Stimulated activated effector memory CD8-positive, alpha-beta T cell treated with anti-CD3 and anti-CD28 coated beads, Interleukin-12 subunit alpha, Interleukin-12 subunit beta, amount 100 ng/mL, for 72 hours (primary cell): ENCODE data around the gene ABCB4.
"Not testable (repeated sequence)": the region's sequence is repeated elsewhere in the genome, so short reads cannot be mapped to it uniquely, and the experiment has no call there.

Experiments used
- ATAC-seq: fragments of 150-1000 bp; cut with Tn5 transposase; 2 replicates; pipeline ENCODE4 v1.10.0; 2021
- DNase-seq, 2 donors: peaks; one replicate each; pipeline ENCODE4 v3.0.0; 2021 to 2022; ENCODE audit warnings: low spot score in 2 of 2
- H3K27ac Mint-ChIP-seq: one replicate; pipeline ENCODE4 v1.8.0; 2022; ENCODE audit warnings: mild to moderate bottlenecking, mixed read lengths
- H3K36me3 Mint-ChIP-seq: one replicate; pipeline ENCODE4 v1.8.0; 2022; ENCODE audit warnings: mild to moderate bottlenecking, mixed read lengths
- H3K4me1 Mint-ChIP-seq: one replicate; pipeline ENCODE4 v1.8.0; 2022; ENCODE audit warnings: mixed read lengths
- H3K4me3 Mint-ChIP-seq: one replicate; pipeline ENCODE4 v1.8.0; 2022; ENCODE audit warnings: mild to moderate bottlenecking, mixed read lengths
- H3K9me3 Mint-ChIP-seq: one replicate; pipeline ENCODE4 v1.8.0; 2022; ENCODE audit warnings: mixed read lengths

ABCB4 gene

DNA sequence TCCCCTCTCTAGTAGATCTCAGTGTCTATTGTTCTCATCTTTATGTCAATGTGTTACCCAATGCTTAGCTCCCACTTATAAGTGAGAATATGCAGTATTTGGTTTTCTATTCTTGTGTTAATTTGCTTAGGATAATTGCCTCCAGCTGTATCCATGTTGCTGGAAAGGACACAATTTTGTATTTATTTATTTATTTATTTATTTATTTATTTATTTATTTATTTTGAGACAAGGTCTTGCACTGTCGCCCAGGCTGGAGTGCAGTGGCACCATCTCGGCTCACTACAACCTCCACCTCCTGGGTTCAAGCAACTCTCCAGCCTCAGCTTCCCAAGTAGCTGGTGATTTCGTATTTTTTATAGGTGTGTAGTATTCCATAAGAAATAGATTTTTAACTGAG, 15.0 kb downstream of the ABCB4 start:
- ATAC-seq, H3K27ac Mint-ChIP-seq, H3K4me1 Mint-ChIP-seq, H3K4me3 Mint-ChIP-seq, H3K9me3 Mint-ChIP-seq, H3K36me3 Mint-ChIP-seq, DNase-seq: not testable (repeated sequence)

DNA sequence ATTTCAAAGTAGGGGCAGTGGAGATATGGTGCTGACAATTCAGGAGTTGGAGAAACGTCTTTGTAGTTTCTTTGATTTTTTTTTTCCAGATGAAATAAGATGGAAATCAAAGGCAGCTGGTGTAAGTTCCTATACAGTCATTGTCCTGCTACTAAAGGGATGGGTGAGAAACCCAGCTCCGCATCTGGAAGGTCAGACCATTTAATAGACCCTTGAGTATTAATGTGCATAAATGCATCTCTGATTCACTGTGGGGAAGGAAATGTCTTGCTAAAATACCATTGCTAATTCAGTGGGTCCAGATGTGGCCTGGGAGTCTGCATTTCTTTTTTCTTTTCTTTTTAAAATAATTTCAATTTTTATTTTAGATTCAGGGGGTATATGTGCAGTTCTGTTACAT, 15.5 kb downstream of the ABCB4 start:
- no peaks in the 10 kb centered on the region for H3K9me3 Mint-ChIP-seq
- no peaks in the 10 kb centered on the region for H3K4me1 Mint-ChIP-seq
- DNase-seq: no peak
- H3K27ac Mint-ChIP-seq: no peak overlapping the region
- ATAC-seq: no peak
- H3K36me3 Mint-ChIP-seq: no peaks in the 10 kb centered on the region
- H3K4me3 Mint-ChIP-seq: no peak overlapping the region

DNA sequence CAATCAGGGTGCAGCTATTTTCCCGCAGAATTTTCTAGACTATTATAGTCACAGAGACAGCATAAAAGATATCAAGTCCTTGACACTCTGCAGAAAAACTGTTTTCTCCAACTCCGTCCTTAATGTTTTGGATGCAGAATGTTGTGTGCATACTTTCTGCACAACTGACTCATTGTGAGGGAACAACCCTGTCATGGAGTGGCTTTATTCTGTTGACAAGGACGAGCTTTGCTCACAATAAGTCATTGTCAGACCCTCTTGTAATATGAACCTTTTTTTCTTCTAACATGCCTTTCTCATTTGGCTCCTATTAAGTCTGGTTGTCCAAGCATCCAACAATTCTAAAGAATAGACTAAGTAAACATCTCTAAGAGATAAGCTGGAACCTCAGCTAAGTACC, 17.3 kb downstream of the ABCB4 start:
- H3K27ac Mint-ChIP-seq: no peak overlapping the region
- no peaks in the 10 kb centered on the region for H3K4me1 Mint-ChIP-seq
- no peak for ATAC-seq
- H3K36me3 Mint-ChIP-seq: no peaks in the 10 kb centered on the region
- H3K9me3 Mint-ChIP-seq: no peaks in the 10 kb centered on the region
- DNase-seq: no peak
- H3K4me3 Mint-ChIP-seq: no peak overlapping the region

DNA sequence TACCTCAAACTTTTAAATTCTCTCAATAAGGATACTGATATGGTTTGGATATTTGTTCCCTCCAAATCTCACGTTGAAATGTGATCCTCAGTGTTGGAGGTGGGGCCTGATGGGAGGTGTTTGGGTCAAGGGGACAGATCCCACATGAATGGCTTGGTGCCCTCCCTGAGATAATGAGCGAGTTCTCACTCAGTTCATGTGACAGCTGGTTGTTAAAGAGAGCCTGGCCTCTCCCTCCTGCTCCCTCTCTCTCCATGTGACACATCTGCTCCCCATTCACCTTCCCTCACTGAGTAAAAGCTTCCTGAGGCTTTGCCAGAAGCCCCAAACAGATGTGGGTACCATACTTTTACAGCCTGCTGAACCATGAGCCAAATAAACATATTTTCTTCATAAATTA, 19.2 kb downstream of the ABCB4 start:
- Mint-ChIP-seq H3K36me3 (no peaks in the 10 kb centered on the region), H3K4me1 (no peaks in the 10 kb centered on the region), H3K9me3 (no peaks in the 10 kb centered on the region), H3K4me3 (no peak overlapping the region), H3K27ac (no peak overlapping the region)
- DNase-seq (no peak), ATAC-seq (no peak)

DNA sequence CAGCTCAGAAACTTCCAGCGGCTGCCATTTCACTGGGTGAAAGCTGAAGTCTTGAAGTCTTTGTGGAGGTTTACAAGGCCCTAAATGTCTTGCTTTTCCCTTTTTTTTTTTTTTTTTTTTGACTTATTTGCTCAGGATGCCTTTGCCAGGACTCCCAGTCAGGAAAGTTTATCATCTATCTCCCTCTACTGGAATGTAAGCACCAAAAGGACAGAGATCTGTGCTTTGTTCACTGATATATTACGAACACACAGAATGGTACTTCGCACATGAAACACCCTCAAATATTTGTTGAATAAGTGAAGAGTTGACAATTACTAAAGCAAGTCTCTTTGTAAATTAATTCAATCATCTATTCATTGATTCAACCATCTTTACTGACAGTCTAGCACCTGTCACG, 23.2 kb downstream of the ABCB4 start:
- Mint-ChIP-seq H3K36me3 (no peaks in the 10 kb centered on the region), H3K4me1 (no peaks in the 10 kb centered on the region), H3K9me3 (no peaks in the 10 kb centered on the region), H3K4me3 (no peak overlapping the region), H3K27ac (no peak overlapping the region)
- DNase-seq (no peak), ATAC-seq (no peak)

DNA sequence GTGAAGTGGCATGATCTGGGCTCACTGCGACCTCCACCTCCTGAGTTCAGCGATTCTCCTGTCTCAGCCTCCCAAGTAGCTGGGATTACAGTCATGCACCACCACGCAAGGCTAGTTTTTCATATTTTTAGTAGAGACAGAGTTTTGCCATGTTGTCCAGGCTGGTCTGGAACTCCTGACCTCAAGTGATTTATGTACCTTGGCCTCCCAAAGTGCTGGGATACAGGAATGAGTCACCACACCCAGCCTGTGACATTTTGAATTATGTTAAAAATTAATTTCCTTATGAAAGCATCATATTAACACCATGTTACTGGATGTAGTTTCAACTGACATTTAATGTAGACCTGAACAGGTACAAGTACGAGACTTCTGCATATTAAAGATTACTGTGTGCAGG, 24.3 kb downstream of the ABCB4 start:
- H3K4me1 Mint-ChIP-seq: no peaks in the 10 kb centered on the region
- no peak for DNase-seq
- H3K36me3 Mint-ChIP-seq: no peaks in the 10 kb centered on the region
- H3K4me3 Mint-ChIP-seq: no peak overlapping the region
- H3K9me3 Mint-ChIP-seq: no peaks in the 10 kb centered on the region
- no peak for ATAC-seq
- no peak overlapping the region for H3K27ac Mint-ChIP-seq

DNA sequence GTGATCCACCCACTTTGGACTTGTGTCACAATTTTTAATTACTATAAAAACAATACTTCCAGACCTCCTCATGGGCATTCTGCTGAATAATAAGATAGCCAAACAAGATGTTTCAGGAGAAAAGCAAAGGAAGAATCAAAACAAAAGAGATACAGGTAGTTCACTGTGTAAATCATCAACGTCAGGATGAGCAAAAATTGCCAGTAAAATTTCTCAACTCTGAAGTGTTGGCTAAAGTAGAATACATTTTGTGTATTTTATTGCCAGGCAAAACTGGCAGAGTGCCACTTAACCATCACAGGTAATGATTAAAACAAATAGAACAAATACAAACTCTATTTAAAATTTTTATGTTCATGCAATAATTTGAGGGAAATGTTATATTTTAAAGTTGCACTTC, 24.8 kb downstream of the ABCB4 start:
- DNase-seq: no peak
- Mint-ChIP-seq H3K4me3 (no peak overlapping the region), H3K27ac (no peak overlapping the region), H3K4me1 (no peaks in the 10 kb centered on the region), H3K9me3 (no peaks in the 10 kb centered on the region), H3K36me3 (no peaks in the 10 kb centered on the region)
- ATAC-seq: no peak

DNA sequence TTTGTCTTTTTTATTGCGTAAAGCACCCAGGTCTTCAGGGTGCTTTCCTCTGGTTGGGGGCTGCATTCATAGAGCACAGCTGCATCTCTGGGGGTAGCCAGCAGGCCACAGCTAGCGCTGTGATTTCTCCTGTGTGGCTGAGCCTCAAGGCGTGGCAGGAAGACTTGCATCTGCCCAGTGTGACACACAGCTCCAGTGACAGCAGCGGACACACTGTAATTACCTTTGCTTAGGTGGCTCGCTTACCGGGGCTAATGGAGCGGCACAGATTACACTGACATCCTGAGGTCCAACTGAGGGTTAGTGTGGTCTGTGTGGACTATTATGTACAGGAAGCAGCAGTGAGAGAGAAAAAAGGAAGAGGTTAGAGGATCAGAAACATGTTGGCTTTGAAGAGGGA, 27.1 kb downstream of the ABCB4 start:
- peak; percentile 45 for ATAC-seq
- H3K27ac Mint-ChIP-seq: no peak overlapping the region

DNA sequence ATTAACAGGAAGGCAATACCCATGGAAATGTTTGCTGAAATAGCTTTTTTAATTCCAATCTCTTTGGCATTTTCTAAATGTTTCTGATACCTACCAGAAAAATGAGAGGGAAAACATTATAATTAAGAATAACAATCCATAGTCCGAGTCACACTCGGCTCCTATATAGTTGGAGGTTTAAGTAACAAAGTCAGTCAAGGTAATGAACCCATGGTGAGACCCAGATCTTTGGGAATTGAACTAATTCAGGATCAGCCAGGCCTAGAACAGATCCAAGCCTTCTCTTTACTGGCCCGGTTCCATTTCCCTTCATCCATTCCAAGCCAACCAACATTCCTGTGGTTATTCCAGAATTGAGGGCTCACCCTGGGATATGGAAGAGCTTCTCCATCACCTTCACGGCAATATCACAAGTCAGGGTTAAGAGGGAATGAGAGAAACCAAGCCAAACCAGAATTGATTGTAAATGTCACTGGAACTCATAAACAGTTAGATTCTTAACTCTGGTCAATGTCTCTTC, 28.3 kb downstream of the ABCB4 start:
- Mint-ChIP-seq H3K27ac (no peak overlapping the region), H3K4me3 (no peak overlapping the region), H3K36me3 (no peaks in the 10 kb centered on the region), H3K9me3 (no peaks in the 10 kb centered on the region), H3K4me1 (no peaks in the 10 kb centered on the region)
- DNase-seq (no peak), ATAC-seq (no peak)

More for the DNA sequence above, 27.1 kb downstream of the ABCB4 start:
- Mint-ChIP-seq H3K9me3 (no peaks in the 10 kb centered on the region), H3K4me1 (no peaks in the 10 kb centered on the region), H3K4me3 (no peak overlapping the region), H3K36me3 (no peaks in the 10 kb centered on the region)
- no peak for DNase-seq

DNA sequence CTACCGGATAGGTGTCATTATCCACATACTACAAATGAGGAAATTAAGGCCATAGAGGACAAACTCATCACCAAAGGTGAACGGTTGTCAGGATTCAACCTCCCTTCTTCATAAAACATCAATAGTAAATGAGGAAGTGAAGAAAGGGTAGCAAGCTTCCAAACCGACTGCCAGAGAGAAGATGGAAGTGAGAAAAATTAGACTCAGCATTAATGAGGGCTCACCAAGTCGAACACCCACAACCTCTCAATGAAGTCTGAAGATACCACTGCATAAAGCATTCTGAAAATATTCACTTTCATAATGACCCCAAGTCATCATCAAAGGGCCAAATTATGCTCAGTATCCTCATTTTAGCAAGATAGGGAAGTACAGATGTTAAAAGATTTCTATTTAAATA, 29.6 kb downstream of the ABCB4 start:
- Mint-ChIP-seq H3K4me3 (no peak overlapping the region), H3K36me3 (no peaks in the 10 kb centered on the region), H3K9me3 (no peaks in the 10 kb centered on the region), H3K4me1 (no peaks in the 10 kb centered on the region), H3K27ac (no peak overlapping the region)
- ATAC-seq (no peak), DNase-seq (no peak)

DNA sequence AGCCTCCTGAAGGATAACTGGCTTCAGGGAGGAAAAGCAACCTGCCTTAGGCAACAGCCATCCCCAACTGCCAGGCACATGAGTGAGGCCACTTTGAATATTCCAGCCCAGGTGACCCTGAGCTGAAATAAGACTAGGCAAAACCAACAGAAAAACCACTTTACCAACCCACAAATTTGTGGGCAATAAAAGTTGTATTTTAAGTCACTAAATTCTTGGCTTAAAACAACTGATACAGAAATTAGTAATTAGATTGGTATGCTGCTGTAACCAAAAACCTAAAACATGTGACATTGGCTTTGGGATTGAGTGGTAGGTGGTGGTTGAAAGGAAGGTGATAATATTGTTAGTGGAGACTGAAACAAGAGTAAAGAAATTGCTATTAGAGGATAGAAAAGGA, 39.9 kb downstream of the ABCB4 start:
- Mint-ChIP-seq H3K36me3 (no peaks in the 10 kb centered on the region), H3K9me3 (no peaks in the 10 kb centered on the region), H3K4me1 (no peaks in the 10 kb centered on the region), H3K4me3 (no peak overlapping the region), H3K27ac (no peak overlapping the region)
- ATAC-seq (peak; percentile 51), DNase-seq (no peak)

DNA sequence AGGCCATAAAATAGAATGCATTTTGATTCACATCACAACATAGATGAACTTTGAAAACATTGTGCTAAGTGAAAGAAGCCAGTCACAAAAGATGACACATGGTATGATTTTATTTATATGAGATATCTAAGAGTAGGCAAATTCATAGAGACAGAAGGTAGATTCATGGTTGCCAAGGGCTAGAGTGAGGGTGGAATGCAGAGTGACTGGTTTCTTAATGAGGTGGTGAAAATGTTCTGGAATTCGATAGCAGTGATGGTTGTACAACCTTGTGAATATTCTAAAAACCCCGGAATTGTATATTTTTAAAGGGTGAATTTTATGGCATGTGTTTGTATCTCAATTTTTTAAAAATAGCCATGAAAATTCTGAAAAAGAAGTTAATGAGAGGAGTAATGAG, 42.9 kb downstream of the ABCB4 start:
- Mint-ChIP-seq H3K27ac (no peak overlapping the region), H3K4me1 (no peaks in the 10 kb centered on the region), H3K9me3 (no peaks in the 10 kb centered on the region), H3K36me3 (no peaks in the 10 kb centered on the region), H3K4me3 (no peak overlapping the region)
- DNase-seq: no peak
- no peak for ATAC-seq

DNA sequence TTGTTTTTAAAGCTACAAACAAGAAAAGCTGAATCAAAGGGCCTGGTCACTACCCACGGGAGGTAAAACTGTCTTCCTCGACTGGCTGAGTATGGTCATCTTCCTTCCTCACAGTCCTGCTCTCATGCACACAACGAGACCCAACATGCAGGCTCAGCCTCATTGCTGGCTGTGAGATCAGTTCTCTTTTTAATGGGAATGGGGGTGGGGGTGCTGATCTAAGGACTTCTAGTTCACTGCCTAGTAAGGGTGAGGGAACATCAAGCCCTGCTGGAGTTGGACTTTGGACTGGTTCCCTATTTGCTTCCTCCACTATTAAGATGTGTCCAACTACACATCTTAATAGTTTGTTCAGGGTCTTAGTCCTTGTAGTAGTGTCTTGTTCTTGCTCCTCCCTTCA, 48.2 kb downstream of the ABCB4 start:
- no peak for DNase-seq
- Mint-ChIP-seq H3K4me1 (no peaks in the 10 kb centered on the region), H3K9me3 (no peaks in the 10 kb centered on the region), H3K27ac (no peak overlapping the region), H3K36me3 (no peaks in the 10 kb centered on the region), H3K4me3 (no peak overlapping the region)
- ATAC-seq: no peak

DNA sequence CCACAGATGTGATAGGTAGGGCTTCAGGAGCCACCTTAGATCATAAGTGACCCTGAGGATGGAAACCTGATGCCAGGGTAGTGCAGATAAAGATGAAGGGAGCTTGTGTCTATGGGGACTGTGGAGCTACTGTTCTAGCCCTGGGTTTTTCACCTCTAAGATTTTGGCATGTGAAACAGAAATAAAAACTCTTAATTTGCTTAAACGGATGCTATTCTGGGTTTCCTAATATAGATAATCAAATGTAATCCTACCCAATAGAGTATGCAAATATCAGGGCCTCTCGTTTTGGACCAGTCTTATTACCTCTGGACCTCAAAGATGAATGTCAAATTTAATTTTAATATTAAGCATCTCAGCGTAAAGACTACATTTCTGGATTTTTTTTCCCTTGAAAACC, 49.3 kb downstream of the ABCB4 start:
- no peaks in the 10 kb centered on the region for H3K9me3 Mint-ChIP-seq
- ATAC-seq (no peak), DNase-seq (no peak)
- H3K4me3 Mint-ChIP-seq: no peak overlapping the region
- H3K27ac Mint-ChIP-seq: no peak overlapping the region
- no peaks in the 10 kb centered on the region for H3K36me3 Mint-ChIP-seq
- H3K4me1 Mint-ChIP-seq: no peaks in the 10 kb centered on the region

DNA sequence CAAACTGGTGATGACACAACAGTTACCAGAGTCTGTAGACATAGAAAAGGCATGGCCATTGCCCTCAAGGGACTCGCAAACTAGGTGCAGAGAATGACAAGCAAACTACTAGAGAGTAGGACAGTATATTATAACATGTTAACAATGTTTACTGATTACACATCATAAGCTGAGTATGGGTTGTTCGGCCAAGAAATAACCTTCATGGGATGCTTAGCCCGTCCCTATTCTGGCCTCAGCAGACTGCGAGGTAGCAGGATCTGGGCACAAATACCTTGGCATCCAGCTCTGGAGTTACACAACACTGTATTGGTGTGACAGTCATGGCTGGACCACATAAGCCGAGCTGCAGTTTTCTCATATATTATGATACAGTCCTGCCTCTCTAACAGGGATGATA, 51.4 kb downstream of the ABCB4 start:
- Mint-ChIP-seq H3K36me3 (no peaks in the 10 kb centered on the region), H3K9me3 (no peaks in the 10 kb centered on the region), H3K4me3 (no peak overlapping the region), H3K27ac (no peak overlapping the region), H3K4me1 (no peaks in the 10 kb centered on the region)
- ATAC-seq (no peak), DNase-seq (no peak)

DNA sequence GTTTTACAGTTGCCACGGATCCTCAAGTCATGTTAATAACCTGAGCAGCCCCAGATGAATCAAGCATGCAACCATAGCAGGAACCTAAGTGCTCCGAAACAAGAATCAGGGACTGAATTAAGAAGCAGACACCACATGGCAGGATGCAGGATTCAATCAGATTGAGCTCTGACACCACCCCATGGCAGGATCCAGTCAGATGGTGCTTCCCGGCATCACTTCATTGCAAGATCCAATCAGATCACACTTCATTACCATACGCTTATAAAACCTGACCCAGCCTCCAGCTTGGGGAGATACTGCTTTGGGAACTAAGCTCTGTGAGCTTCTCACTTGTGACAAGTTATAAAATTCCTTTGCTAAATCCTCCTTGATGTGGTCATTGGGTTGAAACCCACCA, 55.3 kb downstream of the ABCB4 start:
- H3K36me3 Mint-ChIP-seq: no peaks in the 10 kb centered on the region
- H3K4me3 Mint-ChIP-seq: no peak overlapping the region
- H3K4me1 Mint-ChIP-seq: no peaks in the 10 kb centered on the region
- DNase-seq: no peak
- ATAC-seq: no peak
- H3K27ac Mint-ChIP-seq: no peak overlapping the region
- H3K9me3 Mint-ChIP-seq: no peaks in the 10 kb centered on the region
